ENCODE data around the gene HOXD13.

Gene HOXD13

DNA sequence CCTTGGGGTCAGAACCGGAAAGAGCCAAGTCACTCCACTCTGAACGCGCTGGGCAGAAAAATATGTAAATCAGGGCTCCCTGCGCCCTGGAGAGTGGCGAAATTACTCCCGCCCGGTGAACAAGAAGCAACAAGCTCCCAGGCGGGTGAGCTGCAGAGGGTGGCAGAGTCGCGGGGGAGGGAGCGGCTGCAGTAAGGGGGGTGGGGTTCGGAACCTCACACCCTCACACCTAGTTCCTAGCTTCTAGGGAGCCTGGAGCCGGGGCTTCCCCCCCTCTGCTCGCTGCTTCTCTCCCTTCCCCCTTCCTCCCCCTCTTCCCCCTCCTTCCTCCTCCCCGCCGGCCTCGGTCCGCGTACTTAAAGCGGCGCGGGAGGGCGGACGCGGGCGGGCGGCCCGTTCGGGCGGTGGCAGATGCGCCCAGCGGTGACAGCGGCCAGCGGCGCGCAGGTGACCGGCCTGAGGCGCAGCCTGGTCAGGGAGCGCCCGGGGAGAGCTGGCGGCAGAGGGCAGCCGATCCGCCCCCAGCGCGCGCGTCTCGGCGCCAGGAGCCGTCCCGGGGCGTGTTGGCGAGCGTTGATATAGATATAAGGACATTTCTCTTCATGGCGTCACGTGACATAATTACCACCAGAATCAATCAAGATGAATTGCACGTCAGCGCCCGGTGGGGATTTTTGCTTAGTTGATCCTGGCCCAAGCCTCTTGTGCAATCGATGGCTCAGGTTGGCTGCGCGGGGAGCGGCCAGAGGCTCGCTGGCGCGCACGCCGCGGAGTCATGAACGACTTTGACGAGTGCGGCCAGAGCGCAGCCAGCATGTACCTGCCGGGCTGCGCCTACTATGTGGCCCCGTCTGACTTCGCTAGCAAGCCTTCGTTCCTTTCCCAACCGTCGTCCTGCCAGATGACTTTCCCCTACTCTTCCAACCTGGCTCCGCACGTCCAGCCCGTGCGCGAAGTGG lies 14.3 kb downstream of the HOXD13 start, which contains the start of gene HOXD11:
Gene HOXD11 (plus strand): TSS at position 700 of the 959 bp plus-strand sequence. CDS start 76 bp downstream, at position 776.
- peak in 1 of 2 experiments; percentile 44 for DNase-seq

DNA sequence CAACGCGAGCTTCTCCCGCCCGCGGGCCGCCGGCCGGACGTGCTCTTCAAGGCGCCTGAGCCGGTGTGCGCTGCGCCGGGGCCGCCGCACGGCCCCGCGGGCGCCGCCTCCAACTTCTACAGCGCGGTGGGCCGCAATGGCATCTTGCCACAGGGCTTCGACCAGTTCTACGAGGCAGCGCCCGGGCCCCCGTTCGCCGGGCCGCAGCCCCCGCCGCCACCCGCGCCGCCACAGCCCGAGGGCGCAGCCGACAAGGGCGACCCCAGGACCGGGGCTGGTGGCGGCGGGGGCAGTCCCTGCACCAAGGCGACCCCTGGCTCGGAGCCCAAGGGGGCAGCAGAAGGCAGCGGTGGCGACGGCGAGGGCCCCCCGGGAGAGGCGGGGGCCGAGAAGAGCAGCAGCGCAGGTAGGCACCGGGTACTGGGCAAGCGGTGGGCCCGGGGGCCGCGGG lies 15.2 kb downstream of the HOXD13 start:
- peak in 1 of 2 experiments; percentile 18 for DNase-seq

- peak in 1 of 2 experiments; percentile 13 for DNase-seq
Measured at GRCh38 chr2:176109192-176109901, 16.8 kb downstream of the HOXD13 start.

GRCh38 chr2:176109946-176110345 lies 17.4 kb downstream of the HOXD13 start:
- DNase-seq, result peak in 1 of 2 experiments; percentile 10

GRCh38 chr2:176110415-176111308 lies 18.1 kb downstream of the HOXD13 start:
- no peak for DNase-seq

- DNase-seq, result peak in 1 of 2 experiments; percentile 54
Measured at GRCh38 chr2:176111309-176111663, 18.8 kb downstream of the HOXD13 start.

DNA sequence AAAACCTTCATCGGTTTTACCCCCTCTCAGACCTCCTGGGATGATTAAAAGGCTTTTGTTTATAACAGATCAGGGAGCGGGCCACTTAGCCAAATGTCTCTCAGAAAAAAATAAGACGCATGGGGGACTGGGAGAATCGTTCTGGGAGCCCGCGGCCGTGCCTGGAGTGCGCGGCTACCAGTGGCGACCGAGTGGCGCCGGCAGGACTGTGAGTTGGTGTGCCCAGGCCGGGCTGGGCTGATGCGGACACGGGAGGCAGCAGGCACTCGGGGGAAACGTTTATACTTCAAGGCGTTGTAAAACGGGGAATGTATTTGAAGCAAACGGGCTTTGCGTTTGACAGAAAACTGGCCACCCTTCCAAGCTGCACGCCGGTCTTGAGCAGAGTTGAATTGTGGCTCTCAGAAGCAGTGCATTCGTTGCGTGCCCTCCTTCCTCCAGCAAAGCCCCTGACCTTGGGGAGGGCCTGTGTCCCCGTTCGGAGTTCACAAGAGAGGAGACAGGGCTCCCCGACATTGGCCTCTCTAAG lies 19.4 kb downstream of the HOXD13 start:
- peak in 1 of 2 experiments; percentile 17 for DNase-seq

GRCh38 chr2:176112375-176113302 lies 20.1 kb downstream of the HOXD13 start:
- peak in 1 of 2 experiments; percentile 17 for DNase-seq

GRCh38 chr2:176114120-176114929 lies 21.8 kb downstream of the HOXD13 start:
- DNase-seq, result peak; percentile 14

GRCh38 chr2:176114930-176115625 lies 22.6 kb downstream of the HOXD13 start:
- peak in 1 of 2 experiments; percentile 17 for DNase-seq

- peak in 1 of 2 experiments; percentile 14 for DNase-seq
Measured at GRCh38 chr2:176115883-176116813, 23.6 kb downstream of the HOXD13 start, which contains the start of gene HOXD10. TSS of gene HOXD10 (plus strand) at chr2:176116778. CDS start at chr2:176116834, 56 bp downstream.

DNA sequence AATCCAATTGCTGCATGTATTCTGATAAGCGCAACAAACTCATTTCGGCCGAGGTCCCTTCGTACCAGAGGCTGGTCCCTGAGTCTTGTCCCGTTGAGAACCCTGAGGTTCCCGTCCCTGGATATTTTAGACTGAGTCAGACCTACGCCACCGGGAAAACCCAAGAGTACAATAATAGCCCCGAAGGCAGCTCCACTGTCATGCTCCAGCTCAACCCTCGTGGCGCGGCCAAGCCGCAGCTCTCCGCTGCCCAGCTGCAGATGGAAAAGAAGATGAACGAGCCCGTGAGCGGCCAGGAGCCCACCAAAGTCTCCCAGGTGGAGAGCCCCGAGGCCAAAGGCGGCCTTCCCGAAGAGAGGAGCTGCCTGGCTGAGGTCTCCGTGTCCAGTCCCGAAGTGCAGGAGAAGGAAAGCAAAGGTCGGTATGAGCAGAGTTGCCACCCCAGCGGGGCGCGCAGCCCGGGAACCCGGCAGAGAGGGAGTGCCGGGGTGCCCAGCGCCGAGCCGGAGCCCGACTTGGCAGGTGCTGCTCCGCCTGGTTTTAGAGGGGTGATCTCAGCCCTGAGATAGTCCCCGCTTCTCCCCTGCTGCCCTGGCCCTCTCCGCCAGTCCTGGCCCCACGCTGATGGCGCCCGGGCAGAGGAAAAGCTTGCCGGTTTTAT lies 24.8 kb downstream of the HOXD13 start:
- peak in 1 of 2 experiments; percentile 17 for DNase-seq

DNA sequence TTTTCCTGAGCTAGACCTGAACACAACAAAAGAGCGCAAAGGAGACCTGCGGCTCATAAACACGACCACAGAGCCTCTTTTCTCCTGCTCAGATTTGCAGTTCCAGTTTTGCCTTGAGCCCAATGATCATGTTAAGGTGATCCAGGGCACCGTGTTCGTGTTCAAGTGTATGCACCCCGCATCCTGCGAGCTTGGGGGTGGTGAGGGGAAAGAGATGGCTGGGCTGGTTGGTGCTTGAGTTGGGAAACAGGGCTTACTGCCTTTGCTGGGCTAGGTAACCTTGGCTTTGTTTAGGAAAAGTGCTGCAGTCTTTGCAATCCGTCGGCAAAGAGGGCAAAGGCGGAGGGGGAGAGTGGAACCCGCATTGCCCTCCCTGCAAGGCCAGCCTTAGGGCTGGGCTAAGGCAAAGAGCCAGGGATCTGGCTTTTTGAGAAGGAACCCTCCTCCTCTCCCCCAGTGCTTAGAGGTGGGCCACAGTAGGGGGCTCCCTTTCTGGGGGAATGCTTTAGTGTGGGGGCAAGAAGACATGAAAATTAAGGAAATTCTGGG lies 25.4 kb downstream of the HOXD13 start:
- DNase-seq, result no peak

- peak in 1 of 2 experiments; percentile 19 for DNase-seq
Measured at GRCh38 chr2:176118601-176119339, 26.2 kb downstream of the HOXD13 start.

- DNase-seq, result peak; percentile 4 to 14
Measured at GRCh38 chr2:176120364-176121189, 28.1 kb downstream of the HOXD13 start.
